Activated CD4-positive, alpha-beta T cell treated with anti-CD3 and anti-CD28 coated beads for 36 hours (primary cell): ENCODE data around the gene METTL9. TPM values are rescaled to one million over a fixed set of nuclear protein-coding genes. Genes with fewer than 3 reads are reported as not detected.
"Not testable (repeated sequence)": the region's sequence is repeated elsewhere in the genome, so short reads cannot be mapped to it uniquely, and the experiment has no call there.

ENCODE experiments used
- ATAC-seq: fragments of 200-7000 bp; cut with Tn5 transposase; one replicate; pipeline ENCODE4 v1.10.0; 2021; ENCODE audit warnings: mild to moderate bottlenecking, moderate library complexity
- CTCF ChIA-PET: fragments of 350-600 bp; sonication (Branson Sonifier 250); formaldehyde crosslinking; loops from one replicate; lab custom pipeline; 2021; ENCODE audit warnings: antibody characterized with exemption; lab: Charles Lee
- POLR2A ChIA-PET: fragments of 350-600 bp; sonication (Branson Sonifier 250); formaldehyde crosslinking; loops from one replicate; lab custom pipeline; 2021; ENCODE audit warnings: antibody characterized with exemption, inconsistent platforms; lab: Charles Lee
- DNase-seq: peaks from one replicate; pipeline ENCODE4 v3.0.0-alpha.2; 2020
- H3K27ac Mint-ChIP-seq: one replicate; pipeline ENCODE4 v1.8.0; 2021; ENCODE audit warnings: mixed read lengths
- H3K27me3 Mint-ChIP-seq: one replicate; pipeline ENCODE4 v1.8.0; 2021; ENCODE audit warnings: mixed read lengths
- H3K36me3 Mint-ChIP-seq: one replicate; pipeline ENCODE4 v1.8.0; 2021; ENCODE audit warnings: low read depth, mixed read lengths
- H3K4me1 Mint-ChIP-seq: one replicate; pipeline ENCODE4 v1.8.0; 2021; ENCODE audit warnings: mixed read lengths
- H3K4me3 Mint-ChIP-seq: one replicate; pipeline ENCODE4 v1.8.0; 2021; ENCODE audit warnings: mild to moderate bottlenecking, moderate library complexity, mixed read lengths
- H3K9me3 Mint-ChIP-seq: one replicate; pipeline ENCODE4 v1.8.0; 2021; ENCODE audit warnings: low read depth, mixed read lengths
- intact Hi-C, 2 experiments: fragments of 100-400 bp; cut with DNase I in 1 of 2; cut with micrococcal nuclease in 1 of 2; formaldehyde crosslinking; loops; one replicate each; pipeline versions ENCODE4 v1.14.2 to v1.15.1; 2022 to 2024; cut with DNase I, micrococcal nuclease
- total RNA-seq, 2 experiments: library from RNA; stranded (reverse); gene quantifications; one replicate each; pipeline ENCODE4 v1.2.3, GENCODE V29; 2021

Gene METTL9
- total RNA-seq, 2 experiments from 2014 or later = 78.3 to 98.0 TPM

DNA sequence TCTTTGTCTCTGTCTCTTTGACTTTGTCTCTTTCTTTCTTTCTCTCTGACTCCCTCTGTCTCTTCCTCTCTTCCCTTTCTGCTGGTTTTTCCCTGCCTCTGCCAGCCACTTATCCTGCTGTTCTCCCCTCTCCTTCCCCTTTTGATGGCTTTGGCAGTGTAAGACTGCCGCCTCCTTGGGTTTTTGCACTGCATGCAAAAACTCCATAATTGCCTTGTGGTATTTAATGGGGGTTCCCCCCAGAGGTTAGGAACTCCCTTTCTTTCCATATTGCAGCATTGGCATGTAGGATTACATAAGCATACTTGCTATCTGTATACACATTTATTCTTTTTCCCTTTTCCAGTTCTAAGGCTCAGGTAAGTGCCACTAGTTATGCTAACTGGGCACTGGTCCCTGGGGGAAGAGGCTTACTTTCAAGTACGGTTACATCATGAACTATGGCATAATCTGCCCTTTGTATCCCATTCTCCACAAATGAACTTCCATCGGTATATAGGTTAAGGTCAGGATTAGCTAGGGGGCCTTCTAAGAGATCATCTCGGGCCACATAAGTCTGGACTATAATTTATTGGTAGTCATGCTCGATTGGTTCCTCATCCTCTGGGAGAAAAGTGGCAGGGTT, 32.7 kb downstream of the METTL9 start:
- H3K4me3 Mint-ChIP-seq, H3K27me3 Mint-ChIP-seq, DNase-seq, CTCF ChIA-PET, ATAC-seq, H3K9me3 Mint-ChIP-seq: not testable (repeated sequence)
- POLR2A ChIA-PET = interaction anchor here (0.6 kb wide), 1 partner anchor 482 kb away, joined by 3 read pairs; no protein-coding TSS in a partner anchor
- H3K36me3 Mint-ChIP-seq = peaks cover 26% of the 10 kb centered on the region
- intact Hi-C loops = loop anchor here in 1 of 2 experiments (10.0 kb wide), 1 partner anchor 1313 kb away; no protein-coding TSS in a partner anchor
- H3K4me1 Mint-ChIP-seq = peaks cover 14% of the 10 kb centered on the region
- peak overlapping the region; percentile 44 for H3K27ac Mint-ChIP-seq

GRCh38 chr16:21634216-21634615, 34.8 kb downstream of the METTL9 start:
- Mint-ChIP-seq H3K4me1 (peaks cover 34% of the 10 kb centered on the region), H3K9me3 (no peaks in the 10 kb centered on the region), H3K4me3 (no peak overlapping the region), H3K27me3 (no peaks in the 10 kb centered on the region), H3K36me3 (peaks cover 14% of the 10 kb centered on the region), H3K27ac (no peak overlapping the region)
- CTCF ChIA-PET = no interaction called here
- no peak for DNase-seq
- POLR2A ChIA-PET = no interaction called here
- intact Hi-C loops = loop anchor here in 1 of 2 experiments (10.0 kb wide), 1 partner anchor 1311 kb away; no protein-coding TSS in a partner anchor
- ATAC-seq = no peak

GRCh38 chr16:21635694-21636093, 36.3 kb downstream of the METTL9 start:
- H3K27me3 Mint-ChIP-seq, POLR2A ChIA-PET, H3K9me3 Mint-ChIP-seq, H3K4me3 Mint-ChIP-seq, DNase-seq, ATAC-seq, H3K36me3 Mint-ChIP-seq, H3K27ac Mint-ChIP-seq: not testable (repeated sequence)
- intact Hi-C loops = loop anchor here in 1 of 2 experiments (10.0 kb wide), 1 partner anchor 1309 kb away; no protein-coding TSS in a partner anchor
- CTCF ChIA-PET = interaction anchor here (1.1 kb wide), 1 partner anchor 48 kb away, joined by 4 read pairs; no protein-coding TSS in a partner anchor
- H3K4me1 Mint-ChIP-seq = peaks cover 36% of the 10 kb centered on the region

DNA sequence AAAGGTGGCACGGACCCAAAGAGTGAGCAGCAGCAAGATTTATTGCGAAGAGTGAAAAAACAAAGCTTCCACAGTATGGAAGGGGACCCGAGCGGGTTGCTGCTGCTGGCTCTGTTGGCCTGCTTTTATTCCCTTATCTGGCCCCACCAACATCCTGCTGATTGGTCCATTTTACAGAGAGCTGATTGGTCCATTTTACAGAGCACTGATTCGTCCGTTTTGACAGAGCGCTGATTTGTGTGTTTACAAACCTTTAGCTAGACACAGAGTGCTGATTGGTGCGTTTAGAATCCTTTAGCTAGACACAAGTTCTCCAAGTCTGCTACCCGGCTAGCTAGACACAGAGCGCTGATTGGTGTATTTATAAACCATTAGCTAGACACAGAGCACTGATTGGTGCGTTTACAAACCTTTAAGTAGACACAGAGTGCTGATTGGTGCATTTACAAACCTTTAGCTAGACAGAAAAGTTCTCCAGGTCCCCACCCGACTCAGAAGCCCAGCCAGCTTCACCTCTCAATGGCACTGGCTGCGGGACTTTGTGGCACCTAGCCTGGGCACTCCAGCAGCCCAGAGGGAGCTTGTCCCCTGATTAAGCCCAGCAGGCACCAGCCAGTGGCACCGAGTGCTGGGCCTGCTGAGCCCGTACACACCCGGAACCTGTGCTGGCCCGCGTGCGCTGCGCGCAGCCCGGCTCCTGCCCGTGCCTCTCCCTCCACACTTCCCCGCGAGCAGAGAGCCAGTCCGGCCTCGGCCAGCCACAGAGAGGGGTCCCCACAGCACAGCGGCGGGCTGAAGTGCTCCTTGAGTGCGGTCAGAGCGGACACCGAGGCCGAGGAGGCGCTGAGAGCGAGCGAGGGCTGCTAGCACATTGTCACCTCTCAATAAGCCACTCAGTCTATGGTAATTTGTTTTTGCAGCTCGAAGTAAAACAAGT, 37.9 kb downstream of the METTL9 start:
- Mint-ChIP-seq H3K27ac (no peak overlapping the region), H3K9me3 (no peaks in the 10 kb centered on the region), H3K27me3 (no peaks in the 10 kb centered on the region), H3K4me1 (peaks cover 31% of the 10 kb centered on the region), H3K36me3 (peaks cover 7% of the 10 kb centered on the region), H3K4me3 (no peak overlapping the region)
- ATAC-seq = no peak
- DNase-seq = no peak
- intact Hi-C loops = loop anchor here in 1 of 2 experiments (10.0 kb wide), 1 partner anchor 1308 kb away; no protein-coding TSS in a partner anchor
- ChIA-PET POLR2A (no interaction called here), CTCF (interaction anchor here (0.7 to 1.0 kb wide), 3 partner anchors 25 to 74 kb away, joined by 3 to 4 read pairs (median 3); no protein-coding TSS in a partner anchor)

DNA sequence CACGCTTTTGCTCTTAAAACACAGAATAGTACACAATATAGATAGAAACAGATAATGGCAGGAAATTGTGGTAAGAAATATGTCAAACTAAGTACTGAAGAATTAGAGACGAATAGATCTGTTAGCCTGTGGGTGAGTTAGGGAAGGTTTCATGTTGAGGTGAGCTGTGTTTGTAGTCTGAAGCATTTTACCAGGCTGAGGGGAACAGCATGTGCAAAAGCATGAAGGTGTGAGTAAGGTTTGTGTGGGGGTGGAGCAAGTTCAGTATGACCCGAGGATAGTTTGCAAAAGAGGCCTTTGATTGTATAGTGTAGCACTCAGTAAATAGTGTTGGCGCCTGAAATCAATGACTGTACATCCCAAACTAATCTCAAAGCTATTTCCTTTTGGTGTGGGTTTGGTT, 39.2 kb downstream of the METTL9 start:
- peaks cover 31% of the 10 kb centered on the region for H3K4me1 Mint-ChIP-seq
- intact Hi-C loops = loop anchor here (1.0 to 10.0 kb wide), 2 partner anchors 39 to 1306 kb away; partner anchors contain the start of gene METTL9 (in 1 of the 2)
- CTCF ChIA-PET = interaction anchor here (0.6 to 5.3 kb wide), 9 partner anchors 13 to 340 kb away, joined by 3 to 45 read pairs (median 4); no protein-coding TSS in a partner anchor
- no peaks in the 10 kb centered on the region for H3K27me3 Mint-ChIP-seq
- peak overlapping the region; percentile 74 for H3K27ac Mint-ChIP-seq
- peak; percentile 57 for DNase-seq
- POLR2A ChIA-PET = no interaction called here
- no peaks in the 10 kb centered on the region for H3K9me3 Mint-ChIP-seq
- peaks cover 7% of the 10 kb centered on the region for H3K36me3 Mint-ChIP-seq
- peak; percentile 92 for ATAC-seq
- H3K4me3 Mint-ChIP-seq = no peak overlapping the region

DNA sequence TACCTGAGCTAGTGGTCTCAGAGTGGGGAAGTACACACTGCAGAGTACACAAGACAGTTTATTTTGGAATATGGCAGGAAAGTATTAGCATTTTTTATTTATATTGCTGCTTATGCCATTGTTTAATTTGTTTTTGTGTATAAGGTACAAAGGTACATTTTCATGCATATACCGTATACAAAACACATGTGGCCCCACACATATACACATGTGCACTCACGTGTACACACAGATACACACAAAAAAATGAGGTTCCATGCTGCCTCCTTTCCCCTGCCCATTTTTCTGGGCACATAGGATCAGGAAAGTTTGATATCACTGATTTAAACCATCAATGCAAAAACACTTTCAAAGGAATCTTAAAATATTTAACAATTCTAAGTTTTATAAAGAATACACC, 40.1 kb downstream of the METTL9 start:
- POLR2A ChIA-PET = no interaction called here

GRCh38 chr16:21641916-21642315, 42.5 kb downstream of the METTL9 start:
- intact Hi-C loops = no loop called here
- H3K27me3 Mint-ChIP-seq = no peaks in the 10 kb centered on the region
- peaks cover 57% of the 10 kb centered on the region for H3K4me1 Mint-ChIP-seq
- ATAC-seq (no peak), DNase-seq (no peak)
- H3K36me3 Mint-ChIP-seq = peaks cover under 1% of the 10 kb centered on the region
- no peak overlapping the region for H3K27ac Mint-ChIP-seq
- POLR2A ChIA-PET = no interaction called here
- no peaks in the 10 kb centered on the region for H3K9me3 Mint-ChIP-seq
- CTCF ChIA-PET = interaction anchor here (0.7 to 5.3 kb wide), 7 partner anchors 9 to 67 kb away, joined by 3 to 45 read pairs (median 3); no protein-coding TSS in a partner anchor
- no peak overlapping the region for H3K4me3 Mint-ChIP-seq

More for the DNA sequence above, 40.1 kb downstream of the METTL9 start:
- no peak for ATAC-seq
- H3K4me1 Mint-ChIP-seq = peaks cover 38% of the 10 kb centered on the region
- no peak overlapping the region for H3K4me3 Mint-ChIP-seq
- intact Hi-C loops = loop anchor here in 1 of 2 experiments (10.0 kb wide), 1 partner anchor 1305 kb away; no protein-coding TSS in a partner anchor
- no peaks in the 10 kb centered on the region for H3K27me3 Mint-ChIP-seq
- H3K36me3 Mint-ChIP-seq = peaks cover 7% of the 10 kb centered on the region
- no peaks in the 10 kb centered on the region for H3K9me3 Mint-ChIP-seq
- no peak for DNase-seq
- CTCF ChIA-PET = interaction anchor here (0.8 to 5.3 kb wide), 10 partner anchors 11 to 81 kb away, joined by 3 to 45 read pairs (median 4); no protein-coding TSS in a partner anchor
- no peak overlapping the region for H3K27ac Mint-ChIP-seq

- Mint-ChIP-seq H3K9me3 (no peaks in the 10 kb centered on the region), H3K4me1 (peaks cover 56% of the 10 kb centered on the region), H3K4me3 (no peak overlapping the region), H3K27me3 (no peaks in the 10 kb centered on the region), H3K27ac (no peak overlapping the region), H3K36me3 (peaks cover 3% of the 10 kb centered on the region)
- ATAC-seq (no peak), DNase-seq (no peak)
- intact Hi-C loops = no loop called here
- ChIA-PET POLR2A (interaction anchor here (0.6 kb wide), 1 partner anchor 19 kb away, joined by 3 read pairs; no protein-coding TSS in a partner anchor), CTCF (interaction anchor here (0.9 to 5.3 kb wide), 5 partner anchors 9 to 60 kb away, joined by 3 to 45 read pairs (median 3); no protein-coding TSS in a partner anchor)
These were observed 43.5 kb downstream of the METTL9 start for GRCh38 chr16:21642861-21643260.

- Mint-ChIP-seq H3K27me3 (no peaks in the 10 kb centered on the region), H3K4me1 (peaks cover 56% of the 10 kb centered on the region), H3K9me3 (no peaks in the 10 kb centered on the region), H3K36me3 (peaks cover 3% of the 10 kb centered on the region), H3K27ac (peak overlapping the region; percentile 25), H3K4me3 (no peak overlapping the region)
- ATAC-seq (no peak), DNase-seq (no peak)
- POLR2A ChIA-PET = no interaction called here
- intact Hi-C loops = loop anchor here in 1 of 2 experiments (1.0 kb wide), 1 partner anchor 123 kb away; no protein-coding TSS in a partner anchor
- CTCF ChIA-PET = interaction anchor here (0.9 to 1.0 kb wide), 2 partner anchors 14 to 76 kb away, joined by 3 to 5 read pairs; no protein-coding TSS in a partner anchor
These were observed 44.4 kb downstream of the METTL9 start for GRCh38 chr16:21643785-21644184.

DNA sequence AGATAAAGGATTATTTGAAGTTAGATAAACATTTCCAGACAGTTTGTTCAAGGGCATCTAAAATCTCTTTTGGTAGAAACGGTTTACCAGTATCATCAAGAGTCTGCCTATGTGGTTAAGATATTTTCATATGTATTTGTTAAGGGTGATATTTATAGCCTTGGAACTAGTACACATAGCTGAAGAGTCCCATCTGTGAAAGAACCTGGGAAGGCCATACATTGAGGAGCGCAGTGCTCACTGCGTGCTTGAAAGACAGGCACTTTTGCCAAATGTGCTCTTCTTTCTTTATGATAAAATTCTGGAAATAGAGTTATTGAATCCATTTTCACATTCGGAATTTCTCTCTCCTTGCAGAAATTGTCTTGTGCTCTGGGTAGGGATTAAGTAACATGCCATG, 45.3 kb downstream of the METTL9 start:
- no peaks in the 10 kb centered on the region for H3K27me3 Mint-ChIP-seq
- no peak for DNase-seq
- POLR2A ChIA-PET = interaction anchor here (0.6 to 1.2 kb wide), 2 partner anchors 17 to 48 kb away, joined by 3 to 5 read pairs; no protein-coding TSS in a partner anchor
- H3K27ac Mint-ChIP-seq = peak overlapping the region; percentile 92
- peak overlapping the region; percentile 72 for H3K4me3 Mint-ChIP-seq
- peaks cover 56% of the 10 kb centered on the region for H3K4me1 Mint-ChIP-seq
- ATAC-seq = no peak
- peaks cover 3% of the 10 kb centered on the region for H3K36me3 Mint-ChIP-seq
- no peaks in the 10 kb centered on the region for H3K9me3 Mint-ChIP-seq
- CTCF ChIA-PET = interaction anchor here (0.9 to 5.0 kb wide), 6 partner anchors 13 to 544 kb away, joined by 3 to 48 read pairs (median 6); no protein-coding TSS in a partner anchor
- intact Hi-C loops = loop anchor here (1.0 to 5.0 kb wide), 4 partner anchors 45 to 548 kb away; partner anchors contain the start of genes METTL9 (in 2 of the 2) and UQCRC2 (in 1 of the 2)
